SU-DHL-6 (cell line): ENCODE data around the gene HPS3.

Experiments used
- H2AFZ ChIP-seq: fragments of 200-600 bp; sonication (generic); 2 replicates; pipeline ENCODE4 v1.6.1; 2014; ENCODE audit warnings: low read depth, mild to moderate bottlenecking, moderate library complexity, mixed read lengths, antibody characterized with exemption, low read length; ENCODE audit not compliant: severe bottlenecking
- H3F3A ChIP-seq: fragments of 200-600 bp; shearing (Covaris generic); 2 replicates; pipeline ENCODE4 v1.6.0; 2016; ENCODE audit warnings: antibody characterized with exemption, mild to moderate bottlenecking; ENCODE audit not compliant: insufficient read depth
- H3K27ac ChIP-seq: fragments of 200-600 bp; sonication (generic); 2 replicates; pipeline ENCODE4 v1.5.1; 2016; ENCODE audit warnings: low read depth, mild to moderate bottlenecking, low read length, moderate library complexity, mixed read lengths
- H3K27me3 ChIP-seq: fragments of 200-600 bp; sonication (generic), shearing (Covaris generic); 2 replicates; pipeline ENCODE4 v1.6.0; 2014; ENCODE audit warnings: mild to moderate bottlenecking, low read length
- H3K36me3 ChIP-seq: fragments of 200-600 bp; sonication (generic); 2 replicates; pipeline ENCODE4 v1.6.1; 2014; ENCODE audit warnings: mild to moderate bottlenecking, low read length, mixed read lengths
- H3K4me2 ChIP-seq: fragments of 300-600, 200-600 bp; shearing (Covaris generic), sonication (generic); 2 replicates; pipeline ENCODE4 v1.6.0; 2014; ENCODE audit warnings: low read length, low read depth, mild to moderate bottlenecking; ENCODE audit not compliant: poor library complexity, severe bottlenecking
- H3K4me3 ChIP-seq: fragments of 200-600 bp; sonication (generic); 2 replicates; pipeline ENCODE4 v1.5.1; 2014; ENCODE audit warnings: antibody characterized with exemption, low read length, mild to moderate bottlenecking, mixed read lengths; ENCODE audit not compliant: insufficient read depth, poor library complexity, severe bottlenecking
- H3K79me2 ChIP-seq: fragments of 200-600 bp; sonication (generic); 2 replicates; pipeline ENCODE4 v1.6.1; 2014; ENCODE audit warnings: mild to moderate bottlenecking, low read length, moderate library complexity; ENCODE audit not compliant: insufficient read depth
- H3K9ac ChIP-seq: fragments of 200-600 bp; sonication (generic); 2 replicates; pipeline ENCODE4 v1.7.0; 2014; ENCODE audit warnings: mild to moderate bottlenecking, low read length
- H3K9me2 ChIP-seq: fragments of 200-600 bp; sonication (generic); replicated peaks from 2 replicates; pipeline ENCODE4 v1.6.1; 2014; ENCODE audit warnings: low read length; ENCODE audit not compliant: insufficient read depth
- H3K9me3 ChIP-seq: fragments of 200-600 bp; sonication (generic); 2 replicates; pipeline ENCODE4 v1.6.1; 2014; ENCODE audit warnings: low read length, mixed read lengths; ENCODE audit not compliant: insufficient read depth
- H4K20me1 ChIP-seq: fragments of 200-600 bp; sonication (generic); 2 replicates; pipeline ENCODE4 v1.6.1; 2014; ENCODE audit warnings: low read depth, mild to moderate bottlenecking, antibody characterized with exemption, low read length, moderate library complexity, mixed read lengths
- CTCF ChIP-seq: fragments of 200-600 bp; sonication (generic); IDR thresholded peaks from one replicate; pipeline ENCODE4 v1.5.1; 2017; ENCODE audit warnings: antibody characterized with exemption, mild to moderate bottlenecking, low read length, moderate library complexity; ENCODE audit not compliant: insufficient read depth, poor library complexity, severe bottlenecking
- EZH2phosphoT487 ChIP-seq: fragments of 200-600 bp; sonication (generic), shearing (Covaris generic); conservative IDR thresholded peaks from 2 replicates; pipeline ENCODE4 v1.6.1; 2018; ENCODE audit warnings: mild to moderate bottlenecking, antibody characterized with exemption, low read length, moderate library complexity, mixed read lengths

HPS3 gene

DNA sequence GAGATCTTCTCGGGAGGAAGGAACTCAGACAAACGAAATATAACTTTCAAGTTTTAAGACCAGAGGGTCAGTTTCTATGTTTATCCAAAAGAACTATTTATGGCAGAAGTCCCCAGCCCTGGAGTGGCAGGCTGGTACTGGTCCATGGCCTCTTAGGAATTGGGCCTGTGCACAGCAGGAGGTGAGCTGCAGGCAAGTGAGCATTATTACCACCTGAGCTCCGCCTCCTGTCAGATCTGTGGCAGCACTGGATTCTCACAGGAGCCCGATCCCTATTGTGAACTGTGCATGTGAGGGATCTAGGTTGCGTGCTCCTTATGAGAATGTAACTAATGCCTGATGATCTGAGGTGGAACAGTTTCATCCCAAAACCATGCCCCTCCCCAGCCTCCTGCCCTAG, 14.3 kb upstream of the HPS3 start:
- Histone ChIP-seq H3K9me3 (no peaks in the 10 kb centered on the region), H3K4me2 (no peak overlapping the region), H3K9ac (no peak overlapping the region), H3K36me3 (no peaks in the 10 kb centered on the region), H3K27ac (no peak overlapping the region), H3K9me2 (no peaks in the 10 kb centered on the region), H3K27me3 (no peaks in the 10 kb centered on the region), H3F3A (no peaks in the 10 kb centered on the region), H3K79me2 (no peaks in the 10 kb centered on the region), H3K4me3 (no peak overlapping the region), H2AFZ (no peak overlapping the region), H4K20me1 (no peaks in the 10 kb centered on the region)
- TF ChIP-seq CTCF (no peak), EZH2phosphoT487 (no peak)

DNA sequence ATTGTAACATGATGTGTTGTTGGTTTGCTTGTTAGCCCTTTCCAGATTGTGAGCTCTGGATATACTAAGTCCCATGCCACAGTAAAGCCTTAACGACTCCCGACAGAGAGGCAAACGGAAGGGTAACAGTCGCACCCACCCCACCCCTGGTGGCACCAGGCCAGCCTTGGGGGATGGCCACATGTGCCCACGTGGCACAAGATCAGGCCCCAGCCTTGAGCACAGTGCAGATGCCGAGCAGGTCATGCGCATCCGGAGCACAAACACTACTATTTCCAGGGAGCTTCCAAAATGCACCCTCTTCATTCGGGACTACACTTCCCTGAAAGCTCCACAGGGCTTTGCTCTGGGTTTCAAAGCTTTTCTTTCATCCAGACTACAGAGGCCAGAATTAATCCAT, 10.7 kb upstream of the HPS3 start:
- no peaks in the 10 kb centered on the region for H3K27me3 ChIP-seq
- no peaks in the 10 kb centered on the region for H3K79me2 ChIP-seq
- TF ChIP-seq EZH2phosphoT487 (no peak), CTCF (no peak)
- H3K9me3 ChIP-seq: no peaks in the 10 kb centered on the region
- H3K9ac ChIP-seq: no peak overlapping the region
- no peak overlapping the region for H2AFZ ChIP-seq
- no peaks in the 10 kb centered on the region for H3F3A ChIP-seq
- no peaks in the 10 kb centered on the region for H4K20me1 ChIP-seq
- H3K9me2 ChIP-seq: no peaks in the 10 kb centered on the region
- H3K4me2 ChIP-seq: no peak overlapping the region
- H3K4me3 ChIP-seq: no peak overlapping the region
- no peaks in the 10 kb centered on the region for H3K36me3 ChIP-seq
- no peak overlapping the region for H3K27ac ChIP-seq

GRCh38 chr3:149119466-149119865, 10.0 kb upstream of the HPS3 start:
- no peak overlapping the region for H3K9ac ChIP-seq
- no peaks in the 10 kb centered on the region for H3K79me2 ChIP-seq
- H3K27me3 ChIP-seq: no peaks in the 10 kb centered on the region
- no peak overlapping the region for H2AFZ ChIP-seq
- no peaks in the 10 kb centered on the region for H3K36me3 ChIP-seq
- no peaks in the 10 kb centered on the region for H3F3A ChIP-seq
- no peaks in the 10 kb centered on the region for H4K20me1 ChIP-seq
- TF ChIP-seq CTCF (no peak), EZH2phosphoT487 (no peak)
- no peaks in the 10 kb centered on the region for H3K9me3 ChIP-seq
- H3K4me2 ChIP-seq: no peak overlapping the region
- H3K27ac ChIP-seq: no peak overlapping the region
- no peaks in the 10 kb centered on the region for H3K9me2 ChIP-seq
- no peak overlapping the region for H3K4me3 ChIP-seq
